Fibroblast of villous mesenchyme (primary cell): ENCODE data around the gene CAMK1D. TPM values are rescaled to one million over a fixed set of nuclear protein-coding genes. Genes with fewer than 3 reads are reported as not detected.

Experiments used
- DNase-seq: peaks from one replicate; pipeline ENCODE4 v3.0.0-alpha.2; 2010; ENCODE audit warnings: low read depth
- H3K4me3 ChIP-seq: 2 replicates; pipeline ENCODE4 v1.5.1; 2011; ENCODE audit warnings: low read depth, mild to moderate bottlenecking, low read length
- CTCF ChIP-seq: IDR thresholded peaks from 2 replicates; pipeline ENCODE4 v1.5.1; 2012; ENCODE audit warnings: low read depth, mild to moderate bottlenecking, low read length; ENCODE audit not compliant: insufficient read depth
- total RNA-seq: library from RNA; depleted of rRNA; stranded (reverse); fragments of >200 nt; gene quantifications from 2 replicates; pipeline ENCODE4 v1.2.3, GENCODE V29; 2012

Gene CAMK1D
- total RNA-seq, 1 donor, result 1.3 TPM

- DNase-seq, result no peak
- no peak for TF ChIP-seq CTCF
- H3K4me3 ChIP-seq, result no peak overlapping the region
Observed at GRCh38 chr10:12658526-12658925, 309.2 kb downstream of the CAMK1D start.

GRCh38 chr10:12659706-12660105, 310.4 kb downstream of the CAMK1D start:
- H3K4me3 ChIP-seq, result no peak overlapping the region
- no peak for TF ChIP-seq CTCF
- no peak for DNase-seq

DNA sequence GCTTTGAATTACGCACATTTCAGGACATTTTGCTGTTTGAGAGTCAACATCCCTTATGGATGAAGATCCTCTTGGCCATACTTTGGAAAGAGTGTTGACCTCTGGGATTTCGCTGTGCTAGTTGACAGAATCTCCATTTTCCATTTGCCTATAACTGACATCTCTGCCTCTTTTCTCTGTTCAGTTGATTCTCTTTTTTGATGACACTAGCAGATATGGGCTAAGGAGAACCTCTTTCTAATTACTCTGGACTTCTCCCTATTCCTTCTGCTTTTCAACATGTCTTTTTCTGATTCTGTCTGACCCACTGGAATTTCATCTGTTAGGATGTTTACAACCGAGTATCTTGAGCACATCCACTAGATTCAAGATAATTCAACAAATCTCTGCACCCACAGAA, 311.5 kb downstream of the CAMK1D start:
- H3K4me3 ChIP-seq, result no peak overlapping the region
- DNase-seq, result no peak
- TF ChIP-seq CTCF, result no peak

GRCh38 chr10:12661671-12662070, 312.3 kb downstream of the CAMK1D start:
- DNase-seq, result no peak
- TF ChIP-seq CTCF, result no peak
- H3K4me3 ChIP-seq, result no peak overlapping the region

DNA sequence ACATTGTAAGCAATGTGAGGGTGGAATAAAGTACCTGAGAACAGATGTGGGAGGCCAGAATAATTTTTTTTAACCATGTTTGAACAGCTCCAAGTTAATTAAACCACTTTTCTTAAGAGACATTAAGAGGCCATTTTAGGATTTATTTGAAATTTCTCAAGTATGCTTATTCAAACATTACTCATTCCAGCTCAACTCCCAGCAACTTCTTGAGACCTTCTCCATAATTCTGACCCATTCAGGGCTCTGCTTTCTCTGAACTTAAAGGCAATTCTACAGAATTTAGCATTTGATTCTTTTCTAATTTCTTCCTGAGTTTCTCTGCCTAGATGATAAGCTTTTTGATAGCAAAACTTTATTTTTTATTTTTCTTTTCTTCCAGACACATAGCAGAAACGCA, 314.5 kb downstream of the CAMK1D start:
- no peak for TF ChIP-seq CTCF
- no peak for DNase-seq
- H3K4me3 ChIP-seq, result no peak overlapping the region

DNA sequence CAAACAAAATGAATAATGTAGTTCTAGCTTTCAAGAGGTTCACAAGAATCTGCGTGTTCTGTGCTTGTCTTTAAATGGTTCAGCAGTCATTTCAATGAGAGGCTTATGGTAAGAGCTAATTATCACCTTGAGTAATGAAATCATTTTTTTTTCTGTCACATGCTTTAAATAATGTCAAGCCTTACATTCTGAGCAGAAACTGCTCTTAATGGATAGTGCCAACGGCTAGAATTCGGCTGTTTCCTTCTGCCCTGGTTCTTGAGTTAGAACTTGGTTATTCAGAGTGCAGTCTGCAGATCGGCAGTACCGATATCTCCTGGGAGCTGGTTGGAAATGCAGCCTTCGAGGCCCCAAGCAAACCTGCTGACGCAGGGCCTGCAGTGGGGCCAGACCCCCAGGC, 316.2 kb downstream of the CAMK1D start:
- no peak for TF ChIP-seq CTCF
- DNase-seq, result no peak
- H3K4me3 ChIP-seq, result no peak overlapping the region

DNA sequence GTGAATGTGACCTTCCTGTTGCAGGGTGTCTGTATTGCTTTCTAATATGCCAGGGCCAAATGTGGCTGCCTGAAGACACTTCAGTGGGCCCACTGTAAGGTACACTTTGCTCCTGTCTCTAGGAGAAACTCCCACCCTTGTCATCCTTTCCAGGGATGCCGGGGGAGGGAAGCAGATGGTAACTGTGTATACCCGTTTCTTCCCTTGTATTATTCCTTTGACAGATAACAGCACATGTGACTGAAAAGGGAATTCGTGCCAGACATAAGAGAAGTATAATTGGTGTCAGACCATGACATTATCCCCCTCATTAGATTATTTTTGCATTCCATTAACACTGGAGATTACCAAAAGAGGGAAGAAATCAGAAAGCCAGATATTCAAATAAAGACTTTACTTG, 317.7 kb downstream of the CAMK1D start:
- no peak for TF ChIP-seq CTCF
- H3K4me3 ChIP-seq, result no peak overlapping the region
- DNase-seq, result no peak
